Naive thymus-derived CD4-positive, alpha-beta T cell (primary cell): ENCODE measurements around the gene CRACR2B. TPM values are rescaled to one million over a fixed set of nuclear protein-coding genes. Genes with fewer than 3 reads are reported as not detected.

Source experiments
- ATAC-seq: fragments of 150-1000 bp; cut with Tn5 transposase; 2 replicates; pipeline ENCODE4 v1.10.0; 2021; ENCODE audit warnings: mild to moderate bottlenecking, moderate library complexity
- CTCF ChIA-PET: fragments of 350-600 bp; sonication (Branson Sonifier 250); formaldehyde crosslinking; loops from one replicate; lab custom pipeline; 2021; ENCODE audit warnings: antibody characterized with exemption; lab: Charles Lee
- POLR2A ChIA-PET: fragments of 350-600 bp; sonication (Branson Sonifier 250); formaldehyde crosslinking; loops from one replicate; lab custom pipeline; 2021; ENCODE audit warnings: antibody characterized with exemption, inconsistent platforms; lab: Charles Lee
- DNase-seq, 9 donors: peaks; one replicate each; pipeline versions ENCODE4 v3.0.0 to v3.0.0-alpha.2; 2020 to 2022; ENCODE audit warnings: mixed read lengths in 1 of 9
- H3K27ac ChIP-seq: one replicate; pipeline ENCODE4 v1.7.0; 2013; ENCODE audit warnings: mild to moderate bottlenecking, low read depth, low read length, moderate library complexity
- H3K27me3 ChIP-seq, 2 donors: one replicate each; pipeline ENCODE4 v1.7.0; 2013; ENCODE audit warnings: low read length in 2 of 2, mild to moderate bottlenecking in 2 of 2, moderate library complexity in 2 of 2; ENCODE audit not compliant: control insufficient read depth in 2 of 2, insufficient read depth in 2 of 2
- H3K36me3 ChIP-seq, 3 experiments: 1 replicate in 2 of 3; 2 replicates in 1 of 3; pipeline ENCODE4 v1.7.0; 2013; ENCODE audit warnings: low read length in 3 of 3, mild to moderate bottlenecking in 3 of 3, moderate library complexity in 1 of 3; ENCODE audit not compliant: insufficient read depth in 3 of 3, control insufficient read depth in 2 of 3
- H3K4me1 ChIP-seq, 2 donors: one replicate each; pipeline ENCODE4 v1.7.0; 2013; ENCODE audit warnings: low read length in 2 of 2, mild to moderate bottlenecking in 2 of 2, moderate library complexity in 1 of 2; ENCODE audit not compliant: control insufficient read depth in 2 of 2, insufficient read depth in 2 of 2
- H3K4me3 ChIP-seq: 2 replicates; pipeline ENCODE4 v1.7.0; 2013; ENCODE audit warnings: mild to moderate bottlenecking, low read length
- H3K9me3 ChIP-seq, 3 experiments: 1 replicate in 2 of 3; 2 replicates in 1 of 3; pipeline ENCODE4 v1.7.0; 2013; ENCODE audit warnings: low read length in 3 of 3; ENCODE audit not compliant: control insufficient read depth in 2 of 3
- H3K27ac Mint-ChIP-seq, 9 donors: one replicate each; pipeline ENCODE4 v1.8.0; 2020 to 2022; ENCODE audit warnings: mixed read lengths in 9 of 9, mild to moderate bottlenecking in 8 of 9, moderate library complexity in 5 of 9, inconsistent platforms in 2 of 9
- H3K27me3 Mint-ChIP-seq, 5 donors: one replicate each; pipeline ENCODE4 v1.8.0; 2021 to 2022; ENCODE audit warnings: mixed read lengths in 5 of 5, mild to moderate bottlenecking in 1 of 5
- H3K36me3 Mint-ChIP-seq, 5 donors: one replicate each; pipeline ENCODE4 v1.8.0; 2020 to 2022; ENCODE audit warnings: mixed read lengths in 5 of 5, mild to moderate bottlenecking in 3 of 5, inconsistent platforms in 1 of 5
- H3K4me1 Mint-ChIP-seq, 7 donors: one replicate each; pipeline ENCODE4 v1.8.0; 2020 to 2022; ENCODE audit warnings: mixed read lengths in 7 of 7, mild to moderate bottlenecking in 3 of 7, inconsistent platforms in 1 of 7
- H3K4me3 Mint-ChIP-seq, 10 donors: one replicate each; pipeline ENCODE4 v1.8.0; 2020 to 2022; ENCODE audit warnings: mild to moderate bottlenecking in 10 of 10, mixed read lengths in 10 of 10, moderate library complexity in 6 of 10, inconsistent platforms in 2 of 10
- H3K9me3 Mint-ChIP-seq, 11 donors: one replicate each; pipeline ENCODE4 v1.8.0; 2020 to 2022; ENCODE audit warnings: mixed read lengths in 11 of 11, mild to moderate bottlenecking in 4 of 11, inconsistent platforms in 1 of 11, moderate library complexity in 1 of 11
- intact Hi-C, 2 donors: fragments of 100-400 bp; cut with micrococcal nuclease; formaldehyde crosslinking; loops; one replicate each; pipeline ENCODE4 v1.15.1; 2023
- polyA plus RNA-seq, 2 donors: library from polyadenylated mRNA; unstranded; fragments of 300-500 nt; fragmentation: Illumina TruSeq; gene quantifications; one replicate each; pipeline ENCODE4 v1.2.3, GENCODE V29; 2021
- total RNA-seq, 6 experiments: library from RNA in 5 of 6; stranded (reverse) in 5 of 6; gene quantifications; 1 replicate in 5 of 6; 2 replicates in 1 of 6; pipeline ENCODE4 v1.2.3 and lab custom pipeline; 2021 to 2026

The CRACR2B gene
- total and polyA plus RNA-seq, 7 experiments from 2014 or later: 0.62 to 3.9 (median 2.0) TPM; not detected in 3

GRCh38 chr11:845872-846495 lies 18.3 kb downstream of the CRACR2B start:
- peaks cover 13 to 23% of the 10 kb centered on the region in 2 donors for H3K4me1 ChIP-seq
- Mint-ChIP-seq H3K4me3 (peak overlapping the region in 1 of 10 donors; percentile 13), H3K27me3 (peaks cover 0 to 12% (median 0%) of the 10 kb centered on the region in 5 donors), H3K9me3 (no peaks in the 10 kb centered on the region), H3K36me3 (no peaks in the 10 kb centered on the region), H3K4me1 (peaks cover 5 to 22% (median 16%) of the 10 kb centered on the region in 7 donors), H3K27ac (peak overlapping the region in 1 of 9 donors; percentile 8)
- peaks cover 0 to 6% of the 10 kb centered on the region in 2 donors for H3K27me3 ChIP-seq
- no peaks in the 10 kb centered on the region for H3K9me3 ChIP-seq
- H3K27ac ChIP-seq: no peak overlapping the region
- ChIA-PET CTCF (interaction anchor here (0.6 to 0.7 kb wide), 2 partner anchors 108 to 209 kb away, joined by 3 read pairs; no protein-coding TSS in a partner anchor), POLR2A (interaction anchor here (1.0 kb wide), 1 partner anchor 205 kb away, joined by 3 read pairs; no protein-coding TSS in a partner anchor)
- intact Hi-C loops: loop anchor here (5.0 to 10.0 kb wide), 3 partner anchors 66 to 539 kb away; partner anchors contain the start of genes BRSK2 (in 1 of the 2) and CHID1 (in 1 of the 2)
- no peak overlapping the region for H3K4me3 ChIP-seq
- DNase-seq: no peak
- H3K36me3 ChIP-seq: peaks cover 0 to 4% (median 0%) of the 10 kb centered on the region in 3 experiments
- no peak for ATAC-seq

- no peak for ATAC-seq
- CTCF ChIA-PET: interaction anchor here (0.7 kb wide), 1 partner anchor 107 kb away, joined by 3 read pairs; no protein-coding TSS in a partner anchor
- Mint-ChIP-seq H3K27ac (no peak overlapping the region), H3K4me1 (peaks cover 5 to 17% (median 11%) of the 10 kb centered on the region in 7 donors), H3K4me3 (peak overlapping the region in 3 of 10 donors; percentile 10 to 13 (median 12)), H3K9me3 (no peaks in the 10 kb centered on the region), H3K36me3 (no peaks in the 10 kb centered on the region), H3K27me3 (peaks cover 0 to 12% (median 0%) of the 10 kb centered on the region in 5 donors)
- peaks cover 0 to 4% (median 0%) of the 10 kb centered on the region in 3 experiments for H3K36me3 ChIP-seq
- intact Hi-C loops: loop anchor here (5.0 to 10.0 kb wide), 3 partner anchors 66 to 538 kb away; partner anchors contain the start of genes BRSK2 (in 1 of the 2) and CHID1 (in 1 of the 2)
- no peak overlapping the region for H3K4me3 ChIP-seq
- POLR2A ChIA-PET: interaction anchor here (2.2 kb wide), 1 partner anchor 27 kb away, joined by 6 read pairs; no protein-coding TSS in a partner anchor
- H3K27ac ChIP-seq: no peak overlapping the region
- H3K4me1 ChIP-seq: peaks cover 7 to 18% of the 10 kb centered on the region in 2 donors
- H3K27me3 ChIP-seq: peaks cover 0 to 6% of the 10 kb centered on the region in 2 donors
- no peaks in the 10 kb centered on the region for H3K9me3 ChIP-seq
- DNase-seq: no peak
Observed at GRCh38 chr11:846496-847098, 18.9 kb downstream of the CRACR2B start.

- H3K27ac ChIP-seq: no peak overlapping the region
- Mint-ChIP-seq H3K27me3 (peaks cover 0 to 12% (median 0%) of the 10 kb centered on the region in 5 donors), H3K4me3 (peak overlapping the region in 1 of 10 donors; percentile 83), H3K4me1 (peaks cover 5 to 17% (median 11%) of the 10 kb centered on the region in 7 donors), H3K36me3 (no peaks in the 10 kb centered on the region), H3K27ac (no peak overlapping the region), H3K9me3 (no peaks in the 10 kb centered on the region)
- no peaks in the 10 kb centered on the region for H3K9me3 ChIP-seq
- no peak for DNase-seq
- ATAC-seq: no peak
- H3K36me3 ChIP-seq: no peaks in the 10 kb centered on the region
- H3K27me3 ChIP-seq: peaks cover 0 to 6% of the 10 kb centered on the region in 2 donors
- intact Hi-C loops: loop anchor here (1.0 to 10.0 kb wide), 5 partner anchors 63 to 537 kb away; partner anchors contain the start of genes CHID1 (in 2 of the 2) and BRSK2 (in 1 of the 2)
- no peak overlapping the region for H3K4me3 ChIP-seq
- peaks cover 7 to 18% of the 10 kb centered on the region in 2 donors for H3K4me1 ChIP-seq
- ChIA-PET POLR2A (interaction anchor here (0.5 to 2.2 kb wide), 2 partner anchors 28 to 209 kb away, joined by 3 to 6 read pairs; no protein-coding TSS in a partner anchor), CTCF (interaction anchor here (1.0 to 2.9 kb wide), 3 partner anchors 10 to 203 kb away, joined by 3 to 19 read pairs (median 3); partner anchors contain the start of gene CHID1)
Observed at GRCh38 chr11:847876-848275, 20.2 kb downstream of the CRACR2B start.

- peaks cover 0 to 6% of the 10 kb centered on the region in 2 donors for H3K27me3 ChIP-seq
- no peaks in the 10 kb centered on the region for H3K36me3 ChIP-seq
- Mint-ChIP-seq H3K9me3 (no peaks in the 10 kb centered on the region), H3K27me3 (peaks cover 0 to 12% (median 0%) of the 10 kb centered on the region in 5 donors), H3K27ac (peak overlapping the region in 2 of 9 donors; percentile 25 to 62), H3K36me3 (no peaks in the 10 kb centered on the region), H3K4me3 (peak overlapping the region; percentile 14 to 83 (median 54)), H3K4me1 (peaks cover 4 to 15% (median 10%) of the 10 kb centered on the region in 7 donors)
- H3K4me1 ChIP-seq: peaks cover 7 to 15% of the 10 kb centered on the region in 2 donors
- ATAC-seq (peak; percentile 75), DNase-seq (peak; percentile 32 to 77 (median 62))
- intact Hi-C loops: loop anchor here (1.0 to 10.0 kb wide), 5 partner anchors 62 to 536 kb away; partner anchors contain the start of genes CHID1 (in 2 of the 2) and BRSK2 (in 1 of the 2)
- no peaks in the 10 kb centered on the region for H3K9me3 ChIP-seq
- POLR2A ChIA-PET: interaction anchor here (2.2 kb wide), 1 partner anchor 29 kb away, joined by 6 read pairs; no protein-coding TSS in a partner anchor
- no peak overlapping the region for H3K27ac ChIP-seq
- H3K4me3 ChIP-seq: no peak overlapping the region
- CTCF ChIA-PET: interaction anchor here (0.7 to 2.9 kb wide), 6 partner anchors 10 to 202 kb away, joined by 3 to 19 read pairs (median 3); partner anchors contain the start of gene CHID1
Observed at GRCh38 chr11:848380-848931, 20.7 kb downstream of the CRACR2B start.

DNA sequence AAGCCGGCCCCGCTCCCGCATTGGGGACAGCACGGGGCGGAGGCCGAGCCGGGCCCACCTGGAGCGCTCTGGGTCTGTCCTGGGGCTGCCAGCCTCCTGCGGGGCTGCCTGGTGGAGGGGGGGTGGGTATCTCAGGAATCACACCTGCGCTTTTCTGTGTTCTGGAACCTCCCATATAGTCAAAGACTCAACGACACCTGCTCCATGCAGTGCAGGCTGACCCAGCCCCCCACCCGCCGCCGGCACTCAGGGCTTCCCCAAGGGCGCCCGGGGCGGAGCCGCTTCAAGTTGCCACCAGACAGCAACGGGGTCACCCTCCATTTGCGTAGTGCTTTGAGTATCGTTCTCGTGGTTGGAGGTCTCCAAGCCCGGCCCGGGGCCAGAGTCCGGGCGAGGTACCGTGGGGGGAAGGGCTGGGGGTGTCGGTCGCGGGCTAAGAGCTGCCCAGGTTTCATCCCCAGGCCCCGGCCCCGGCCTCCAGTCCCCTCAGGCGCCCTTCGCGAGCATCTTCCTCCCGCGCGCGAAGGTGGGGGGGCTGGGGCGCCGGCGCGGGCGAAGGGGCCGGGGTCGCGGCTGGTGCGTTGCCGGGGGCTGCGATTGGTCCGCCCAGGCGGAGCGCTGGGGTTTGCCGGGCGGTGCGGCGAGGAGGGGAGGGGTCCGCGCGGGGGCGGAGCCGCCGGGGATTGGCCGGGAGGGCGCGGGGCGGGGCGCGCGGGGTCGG lies 21.5 kb downstream of the CRACR2B start:
- no peak overlapping the region for H3K27ac Mint-ChIP-seq
- Histone ChIP-seq H3K36me3 (no peaks in the 10 kb centered on the region), H3K4me1 (peaks cover 7% of the 10 kb centered on the region in 2 donors), H3K4me3 (peak overlapping the region; percentile 41), H3K27ac (no peak overlapping the region), H3K9me3 (no peaks in the 10 kb centered on the region), H3K27me3 (peaks cover 0 to 6% of the 10 kb centered on the region in 2 donors)
- H3K36me3 Mint-ChIP-seq: no peaks in the 10 kb centered on the region
- DNase-seq (peak in 2 of 9 donors; percentile 33 to 67), ATAC-seq (peak; percentile 26)
- peaks cover 0 to 10% (median 0%) of the 10 kb centered on the region in 5 donors for H3K27me3 Mint-ChIP-seq
- H3K9me3 Mint-ChIP-seq: no peaks in the 10 kb centered on the region
- ChIA-PET CTCF (interaction anchor here (1.0 to 2.9 kb wide), 3 partner anchors 9 to 201 kb away, joined by 3 to 19 read pairs (median 3); partner anchors contain the start of gene CHID1), POLR2A (interaction anchor here (2.2 kb wide), 1 partner anchor 30 kb away, joined by 6 read pairs; no protein-coding TSS in a partner anchor)
- peak overlapping the region; percentile 36 to 83 (median 70) for H3K4me3 Mint-ChIP-seq
- intact Hi-C loops: loop anchor here (2.0 to 10.0 kb wide), 4 partner anchors 62 to 536 kb away; partner anchors contain the start of genes CHID1 (in 2 of the 2) and BRSK2 (in 1 of the 2)
- H3K4me1 Mint-ChIP-seq: peaks cover 0 to 10% (median 5%) of the 10 kb centered on the region in 7 donors
